Brain microvascular endothelial cell (primary cell): ENCODE results near the gene CCDC137.

Experiments used
- DNase-seq: peaks from one replicate; pipeline ENCODE4 v3.0.0-alpha.2; 2020
- H3K27ac ChIP-seq: fragments of 250-450 bp; sonication (Bioruptor Pico); 2 replicates; pipeline ENCODE4 v1.5.1; 2020; ENCODE audit warnings: mild to moderate bottlenecking, moderate library complexity
- H3K27me3 ChIP-seq: fragments of 250-450 bp; sonication (Bioruptor Pico); replicated peaks from 2 replicates; pipeline ENCODE4 v1.5.1; 2020; ENCODE audit warnings: mild to moderate bottlenecking
- H3K36me3 ChIP-seq: fragments of 250-450 bp; sonication (Bioruptor Pico); replicated peaks from 2 replicates; pipeline ENCODE4 v1.5.1; 2020; ENCODE audit warnings: mild to moderate bottlenecking
- H3K4me3 ChIP-seq: 2 replicates; pipeline ENCODE4 v1.5.1; 2011; ENCODE audit warnings: low read depth, mild to moderate bottlenecking, control low read depth, low read length, moderate library complexity
- in situ Hi-C: cut with HindIII; loops from 2 replicates; pipeline ENCODE4 v1.10.0; 2017; ENCODE audit warnings: low sequenced_read_pairs, low pct_ligation_motif_present
- TF ChIP-seq, protein P1 (sequence below): IDR thresholded peaks from 2 replicates; pipeline ENCODE4 v1.5.1; 2011; ENCODE audit warnings: low read depth, mild to moderate bottlenecking, moderate library complexity, low read length, control low read depth, inconsistent platforms; ENCODE audit errors: missing control alignments

The CCDC137 gene

DNA sequence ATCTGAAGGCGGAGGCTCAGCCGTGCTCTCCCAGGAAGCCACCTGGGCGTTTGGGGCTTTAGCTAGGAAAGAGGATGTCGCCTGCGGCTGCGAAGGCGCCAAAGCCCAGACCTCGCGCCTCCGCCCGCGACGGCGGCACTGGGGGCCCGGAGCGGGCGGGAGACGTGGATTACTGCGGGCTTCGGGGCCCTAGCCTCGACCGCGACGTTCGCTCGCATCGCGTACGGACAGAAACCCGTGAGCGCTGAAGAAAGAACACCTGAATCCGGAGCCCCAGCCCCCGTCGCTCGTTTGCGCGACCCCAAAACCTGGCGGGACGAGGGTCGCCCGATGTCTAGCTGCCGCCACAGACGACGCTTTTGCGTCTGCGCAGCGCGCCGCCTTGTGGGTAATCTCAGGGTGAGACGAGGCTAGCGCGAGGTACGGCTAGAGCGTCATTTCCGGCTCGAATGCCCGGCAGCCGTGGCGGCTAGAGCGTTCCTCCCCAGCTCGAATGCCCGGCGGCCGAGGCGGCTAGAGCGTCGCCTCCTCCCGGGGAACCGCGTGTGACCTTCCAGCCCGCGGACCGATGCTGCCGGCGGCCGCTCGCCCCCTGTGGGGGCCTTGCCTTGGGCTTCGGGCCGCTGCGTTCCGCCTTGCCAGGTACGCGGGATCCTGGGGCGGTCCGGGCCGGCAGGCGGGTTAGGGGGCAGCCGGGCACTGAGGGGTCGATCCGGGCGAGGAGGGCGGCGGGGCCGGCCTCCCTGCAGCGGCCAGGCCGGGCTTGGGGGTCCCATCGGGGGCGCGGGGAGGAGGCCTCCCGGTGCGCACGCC lies 36.6 kb downstream of the CCDC137 start, which contains the start of gene MRPL12:
TSS of gene MRPL12 (plus strand) at position 434 of the 813 bp plus-strand sequence. CDS start at position 569, 135 bp downstream.
- peak; percentile 81 for DNase-seq
- Histone ChIP-seq H3K27ac (peak within 1 kb of the TSS; percentile 86), H3K27me3 (no peaks in the 10 kb centered on the region), H3K36me3 (peaks cover 61% of the 10 kb centered on the region), H3K4me3 (peak within 1 kb of the TSS; percentile 86)
- in situ Hi-C loops: no loop called here
- TF ChIP-seq, protein P1, sequence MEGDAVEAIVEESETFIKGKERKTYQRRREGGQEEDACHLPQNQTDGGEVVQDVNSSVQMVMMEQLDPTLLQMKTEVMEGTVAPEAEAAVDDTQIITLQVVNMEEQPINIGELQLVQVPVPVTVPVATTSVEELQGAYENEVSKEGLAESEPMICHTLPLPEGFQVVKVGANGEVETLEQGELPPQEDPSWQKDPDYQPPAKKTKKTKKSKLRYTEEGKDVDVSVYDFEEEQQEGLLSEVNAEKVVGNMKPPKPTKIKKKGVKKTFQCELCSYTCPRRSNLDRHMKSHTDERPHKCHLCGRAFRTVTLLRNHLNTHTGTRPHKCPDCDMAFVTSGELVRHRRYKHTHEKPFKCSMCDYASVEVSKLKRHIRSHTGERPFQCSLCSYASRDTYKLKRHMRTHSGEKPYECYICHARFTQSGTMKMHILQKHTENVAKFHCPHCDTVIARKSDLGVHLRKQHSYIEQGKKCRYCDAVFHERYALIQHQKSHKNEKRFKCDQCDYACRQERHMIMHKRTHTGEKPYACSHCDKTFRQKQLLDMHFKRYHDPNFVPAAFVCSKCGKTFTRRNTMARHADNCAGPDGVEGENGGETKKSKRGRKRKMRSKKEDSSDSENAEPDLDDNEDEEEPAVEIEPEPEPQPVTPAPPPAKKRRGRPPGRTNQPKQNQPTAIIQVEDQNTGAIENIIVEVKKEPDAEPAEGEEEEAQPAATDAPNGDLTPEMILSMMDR: peak; percentile 36

- Histone ChIP-seq H3K27ac (peak overlapping the region; percentile 86), H3K36me3 (peaks cover 59% of the 10 kb centered on the region), H3K4me3 (peak overlapping the region; percentile 86), H3K27me3 (no peaks in the 10 kb centered on the region)
- in situ Hi-C loops: no loop called here
- no peak for DNase-seq
- TF ChIP-seq, protein P1: no peak
These were observed 37.5 kb downstream of the CCDC137 start for GRCh38 chr17:81703747-81704654.

GRCh38 chr17:81705518-81706231 lies 39.1 kb downstream of the CCDC137 start:
- H3K4me3 ChIP-seq: no peak overlapping the region
- H3K27ac ChIP-seq: no peak overlapping the region
- in situ Hi-C loops: no loop called here
- H3K36me3 ChIP-seq: peaks cover 49% of the 10 kb centered on the region
- H3K27me3 ChIP-seq: no peaks in the 10 kb centered on the region
- TF ChIP-seq, protein P1: no peak
- DNase-seq: no peak

GRCh38 chr17:81706232-81706611 lies 39.7 kb downstream of the CCDC137 start:
- Histone ChIP-seq H3K36me3 (peaks cover 44% of the 10 kb centered on the region), H3K4me3 (no peak overlapping the region), H3K27ac (no peak overlapping the region), H3K27me3 (no peaks in the 10 kb centered on the region)
- in situ Hi-C loops: no loop called here
- DNase-seq: no peak
- TF ChIP-seq, protein P1: no peak

- Histone ChIP-seq H3K36me3 (peaks cover 37% of the 10 kb centered on the region), H3K4me3 (no peak overlapping the region), H3K27me3 (no peaks in the 10 kb centered on the region), H3K27ac (no peak overlapping the region)
- TF ChIP-seq, protein P1: no peak
- DNase-seq: no peak
- in situ Hi-C loops: no loop called here
These were observed 40.5 kb downstream of the CCDC137 start for GRCh38 chr17:81706757-81707624.
